Kidney (tissue), 14 donors: Measurements from ENCODE around the gene BRINP3. TPM values are rescaled to one million over a fixed set of nuclear protein-coding genes. Genes with fewer than 3 reads are reported as not detected.

Source experiments
- DNase-seq, 5 donors: peaks; one replicate each; pipeline ENCODE4 v3.0.0-alpha.2; 2013 to 2020
- FAIRE-seq: peaks from 2 replicates; lab custom pipeline; 2012; peaks lifted over from hg19 to GRCh38; lab: Jason Lieb, UNC
- H3K27ac ChIP-seq, 2 donors: one replicate each; pipeline ENCODE4 v1.7.0; 2013; ENCODE audit warnings: low read depth in 2 of 2, low read length in 2 of 2, inconsistent platforms in 1 of 2
- H3K27me3 ChIP-seq: one replicate; pipeline ENCODE4 v1.7.1; 2013; ENCODE audit warnings: low read length, inconsistent platforms; ENCODE audit not compliant: control insufficient read depth, insufficient read depth
- H3K36me3 ChIP-seq, 3 donors: one replicate each; pipeline versions ENCODE4 v1.7.0 to v1.7.1; 2013; ENCODE audit warnings: low read length in 3 of 3, control low read depth in 1 of 3, inconsistent platforms in 1 of 3; ENCODE audit not compliant: insufficient read depth in 3 of 3, control insufficient read depth in 2 of 3
- H3K4me1 ChIP-seq, 3 donors: one replicate each; pipeline versions ENCODE4 v1.7.0 to v1.7.1; 2013; ENCODE audit warnings: low read length in 3 of 3, inconsistent platforms in 1 of 3, low read depth in 1 of 3; ENCODE audit not compliant: control insufficient read depth in 2 of 3, insufficient read depth in 2 of 3
- H3K4me3 ChIP-seq, 3 donors: one replicate each; pipeline versions ENCODE4 v1.7.0 to v1.8.1; 2013; ENCODE audit warnings: low read length in 3 of 3, control low read depth in 1 of 3, inconsistent platforms in 1 of 3
- H3K9ac ChIP-seq, 3 donors: one replicate each; pipeline versions ENCODE4 v1.7.0 to v1.7.1; 2013; ENCODE audit warnings: low read length in 3 of 3, control low read depth in 1 of 3, inconsistent platforms in 1 of 3
- H3K9me3 ChIP-seq, 3 donors: one replicate each; pipeline versions ENCODE4 v1.7.0 to v1.7.1; 2013; ENCODE audit warnings: low read length in 3 of 3, control low read depth in 1 of 3, inconsistent platforms in 1 of 3; ENCODE audit not compliant: control insufficient read depth in 2 of 3, insufficient read depth in 1 of 3
- intact Hi-C: fragments of 100-400 bp; cut with DNase I; formaldehyde crosslinking; loops from one replicate; pipeline ENCODE4 v1.11.1; 2022
- polyA plus RNA-seq: library from polyadenylated mRNA; stranded (reverse); fragments of 350-450 nt; fragmentation: Illumina TruSeq; extraction: RNeasy Lipid Tissue Mini Kit (QIAGEN cat#74804); gene quantifications from one replicate; pipeline ENCODE4 v1.2.3, GENCODE V29; 2014; ENCODE audit warnings: low read depth, low replicate concordance; ENCODE audit not compliant: insufficient read depth
- total RNA-seq: library from RNA; stranded (reverse); fragmentation: NEBNext Ultra II Directional; extraction: Animal tissue kit (Norgen Biotek cat#: 25700); gene quantifications from one replicate; pipeline ENCODE4 v1.2.1, GENCODE V29; 2021
- TF ChIP-seq, protein P1 (sequence below): IDR thresholded peaks from 3 replicates; pipeline ENCODE4 v1.5.1; 2012; ENCODE audit warnings: mild to moderate bottlenecking, moderate library complexity, borderline replicate concordance; ENCODE audit not compliant: insufficient read depth; ENCODE audit errors: extremely low read depth
- donor health status: control.
- donor health status: control.
- donor health status: control.
- donor health status: control.
- donor health status: control.
- donor health status: DM: yes; HTN: yes; CAD: no.
- donor health status: Normal renal cell carcinoma (clear cell type).

BRINP3 gene
- total and polyA plus RNA-seq, 2 donors from 2014 or later: 1.4 to 1.8 TPM

- no peaks in the 10 kb centered on the region for H3K4me1 ChIP-seq
- DNase-seq: no peak
- H3K36me3 ChIP-seq: no peaks in the 10 kb centered on the region
- no peaks in the 10 kb centered on the region for H3K27me3 ChIP-seq
- intact Hi-C loops: no loop called here
- no peak overlapping the region for H3K27ac ChIP-seq
- H3K9me3 ChIP-seq: peaks cover 0 to 2% (median 0%) of the 10 kb centered on the region in 3 donors
- FAIRE-seq: no peak
- H3K4me3 ChIP-seq: no peak overlapping the region
- no peak overlapping the region for H3K9ac ChIP-seq
- TF ChIP-seq, protein P1, sequence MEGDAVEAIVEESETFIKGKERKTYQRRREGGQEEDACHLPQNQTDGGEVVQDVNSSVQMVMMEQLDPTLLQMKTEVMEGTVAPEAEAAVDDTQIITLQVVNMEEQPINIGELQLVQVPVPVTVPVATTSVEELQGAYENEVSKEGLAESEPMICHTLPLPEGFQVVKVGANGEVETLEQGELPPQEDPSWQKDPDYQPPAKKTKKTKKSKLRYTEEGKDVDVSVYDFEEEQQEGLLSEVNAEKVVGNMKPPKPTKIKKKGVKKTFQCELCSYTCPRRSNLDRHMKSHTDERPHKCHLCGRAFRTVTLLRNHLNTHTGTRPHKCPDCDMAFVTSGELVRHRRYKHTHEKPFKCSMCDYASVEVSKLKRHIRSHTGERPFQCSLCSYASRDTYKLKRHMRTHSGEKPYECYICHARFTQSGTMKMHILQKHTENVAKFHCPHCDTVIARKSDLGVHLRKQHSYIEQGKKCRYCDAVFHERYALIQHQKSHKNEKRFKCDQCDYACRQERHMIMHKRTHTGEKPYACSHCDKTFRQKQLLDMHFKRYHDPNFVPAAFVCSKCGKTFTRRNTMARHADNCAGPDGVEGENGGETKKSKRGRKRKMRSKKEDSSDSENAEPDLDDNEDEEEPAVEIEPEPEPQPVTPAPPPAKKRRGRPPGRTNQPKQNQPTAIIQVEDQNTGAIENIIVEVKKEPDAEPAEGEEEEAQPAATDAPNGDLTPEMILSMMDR: no peak
These were observed 375.9 kb downstream of the BRINP3 start for GRCh38 chr1:190101756-190102155.

- Histone ChIP-seq H3K9ac (no peak overlapping the region), H3K27ac (no peak overlapping the region), H3K9me3 (peaks cover 0 to 2% (median 0%) of the 10 kb centered on the region in 3 donors), H3K27me3 (no peaks in the 10 kb centered on the region), H3K4me1 (no peaks in the 10 kb centered on the region), H3K36me3 (no peaks in the 10 kb centered on the region), H3K4me3 (no peak overlapping the region)
- FAIRE-seq: no peak
- DNase-seq: peak in 1 of 5 donors; percentile 71
- TF ChIP-seq, protein P1: no peak
- intact Hi-C loops: no loop called here
These were observed 378.9 kb downstream of the BRINP3 start for GRCh38 chr1:190098756-190099155.

DNA sequence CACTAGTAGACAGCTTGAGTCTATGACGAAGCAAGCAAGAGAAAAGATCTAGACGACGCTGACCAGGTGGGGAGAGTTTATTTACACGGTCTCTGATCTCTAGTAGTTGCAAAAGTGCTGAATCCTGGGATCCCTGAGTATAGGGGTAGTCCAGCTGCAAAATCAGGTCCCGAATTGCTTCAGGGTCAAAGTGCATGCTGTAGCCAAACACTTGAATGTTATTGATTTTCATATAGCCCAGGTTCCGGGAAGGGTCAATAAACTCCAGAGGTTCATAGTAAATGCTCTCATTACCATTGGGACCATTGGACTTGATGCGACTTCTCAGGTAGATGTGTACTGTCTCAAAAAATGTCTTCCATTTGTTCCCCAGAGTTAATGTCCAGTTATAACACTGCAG, 379.6 kb downstream of the BRINP3 start:
- TF ChIP-seq, protein P1: no peak
- intact Hi-C loops: no loop called here
- H3K27me3 ChIP-seq: no peaks in the 10 kb centered on the region
- H3K36me3 ChIP-seq: no peaks in the 10 kb centered on the region
- H3K9ac ChIP-seq: no peak overlapping the region
- no peak overlapping the region for H3K4me3 ChIP-seq
- H3K9me3 ChIP-seq: peaks cover 0 to 2% (median 0%) of the 10 kb centered on the region in 3 donors
- no peak overlapping the region for H3K27ac ChIP-seq
- DNase-seq: no peak
- no peaks in the 10 kb centered on the region for H3K4me1 ChIP-seq
- FAIRE-seq: no peak

GRCh38 chr1:190095596-190095995, 382.1 kb downstream of the BRINP3 start:
- no peak overlapping the region for H3K4me3 ChIP-seq
- no peaks in the 10 kb centered on the region for H3K36me3 ChIP-seq
- H3K9ac ChIP-seq: no peak overlapping the region
- intact Hi-C loops: no loop called here
- peaks cover 0 to 2% (median 0%) of the 10 kb centered on the region in 3 donors for H3K9me3 ChIP-seq
- FAIRE-seq (no peak), DNase-seq (no peak)
- H3K27me3 ChIP-seq: no peaks in the 10 kb centered on the region
- TF ChIP-seq, protein P1: no peak
- no peaks in the 10 kb centered on the region for H3K4me1 ChIP-seq
- H3K27ac ChIP-seq: no peak overlapping the region
